ENCODE data around the gene KRT35.

KRT35 gene

GRCh38 chr17:41439375-41439774, 41.6 kb downstream of the KRT35 start:
- H3K4me1 ChIP-seq (ENCODE audit: control insufficient read depth, insufficient read depth, low read length) = no peaks in the 10 kb centered on the region
- no peak overlapping the region for H3K4me3 ChIP-seq (ENCODE audit: low read depth, low read length)
- H3K9me3 ChIP-seq (ENCODE audit: control insufficient read depth, insufficient read depth, low read depth, low read length) = no peaks in the 10 kb centered on the region
- H3K27ac ChIP-seq (ENCODE audit: extremely low read depth, low read depth, low read length) = no peak overlapping the region
- TF ChIP-seq ZNF239 (tag by site-specific recombination; IDR thresholded peaks at IDR 0.05) (no peak), ZNF707 (tag by site-specific recombination; IDR thresholded peaks at IDR 0.05) (no peak), ZNF837 (tag by site-specific recombination; IDR thresholded peaks at IDR 0.05) (no peak), MYNN (tag by site-specific recombination; IDR thresholded peaks at IDR 0.05; ENCODE audit: borderline replicate concordance) (no peak), OVOL3 (tag by site-specific recombination; IDR thresholded peaks at IDR 0.05) (no peak), BCL6B (tag by site-specific recombination; IDR thresholded peaks at IDR 0.05) (no peak), ZNF211 (tag by site-specific recombination; IDR thresholded peaks at IDR 0.05; ENCODE audit: low read depth) (no peak)
- ChIA-PET CTCF (interaction anchor here (0.8 to 1.3 kb wide), 3 partner anchors 15 to 22 kb away, joined by 3 to 5 read pairs (median 3); partner anchors contain the start of gene KRT37), POLR2A (interaction anchor here (0.7 kb wide), 1 partner anchor 17 kb away, joined by 4 read pairs; no protein-coding TSS in a partner anchor)
- H3K36me3 ChIP-seq (ENCODE audit: control insufficient read depth in 2 of 2, insufficient read depth in 1 of 2, low read length in 2 of 2) = no peaks in the 10 kb centered on the region

- ChIA-PET POLR2A (no interaction called here), CTCF (interaction anchor here (1.2 to 1.3 kb wide), 2 partner anchors 20 to 228 kb away, joined by 3 to 5 read pairs; no protein-coding TSS in a partner anchor)
- Histone ChIP-seq H3K9me3 (ENCODE audit: control insufficient read depth, insufficient read depth, low read depth, low read length) (no peaks in the 10 kb centered on the region), H3K36me3 (ENCODE audit: control insufficient read depth in 2 of 2, insufficient read depth in 1 of 2, low read length in 2 of 2) (no peaks in the 10 kb centered on the region), H3K4me1 (ENCODE audit: control insufficient read depth, insufficient read depth, low read length) (no peaks in the 10 kb centered on the region), H3K27ac (ENCODE audit: extremely low read depth, low read depth, low read length) (no peak overlapping the region), H3K4me3 (ENCODE audit: low read depth, low read length) (no peak overlapping the region)
- TF ChIP-seq ZNF843 (tag by site-specific recombination; IDR thresholded peaks at IDR 0.05) (no peak), ZBTB17 (tag by site-specific recombination; IDR thresholded peaks at IDR 0.05) (no peak), PBX3 (CRISPR knock-in tag; IDR thresholded peaks at IDR 0.05) (no peak), ZNF76 (tag by site-specific recombination; IDR thresholded peaks at IDR 0.05; ENCODE audit: borderline replicate concordance, low read depth) (no peak), ZFP37 (tag by site-specific recombination; IDR thresholded peaks at IDR 0.05) (no peak), TRIM28 (IDR thresholded peaks at IDR 0.05; ENCODE audit: borderline replicate concordance, low read length) (no peak), ZNF391 (tag by site-specific recombination; IDR thresholded peaks at IDR 0.05; ENCODE audit: borderline replicate concordance, low read depth) (no peak), GLIS2 (tag by site-specific recombination; IDR thresholded peaks at IDR 0.05) (no peak), ZNF155 (tag by site-specific recombination; IDR thresholded peaks at IDR 0.05) (no peak), ZNF350 (tag by site-specific recombination; IDR thresholded peaks at IDR 0.05) (no peak), ZNF366 (tag by site-specific recombination; conservative IDR thresholded peaks at IDR 0.05) (no peak), ZNF510 (tag by site-specific recombination; IDR thresholded peaks at IDR 0.05; ENCODE audit: insufficient replicate concordance) (no peak), ZNF544 (tag by site-specific recombination; IDR thresholded peaks at IDR 0.05) (no peak), ZNF341 (tag by site-specific recombination; IDR thresholded peaks at IDR 0.05; ENCODE audit: low read depth) (no peak), ZNF335 (tag by site-specific recombination; conservative IDR thresholded peaks at IDR 0.05) (no peak), OSR2 (tag by site-specific recombination; IDR thresholded peaks at IDR 0.05) (no peak)
These were observed 43.2 kb downstream of the KRT35 start for GRCh38 chr17:41437769-41438168.
